GM19240 (cell line): ENCODE measurements around the gene POFUT1.
"Not testable (repeated sequence)": the region's sequence is repeated elsewhere in the genome, so short reads cannot be mapped to it uniquely, and the experiment has no call there.

Source experiments
- DNase-seq: peaks from one replicate; pipeline ENCODE4 v3.0.0; 2011; ENCODE audit warnings: low spot score; ENCODE audit not compliant: insufficient read length

The POFUT1 gene

DNA sequence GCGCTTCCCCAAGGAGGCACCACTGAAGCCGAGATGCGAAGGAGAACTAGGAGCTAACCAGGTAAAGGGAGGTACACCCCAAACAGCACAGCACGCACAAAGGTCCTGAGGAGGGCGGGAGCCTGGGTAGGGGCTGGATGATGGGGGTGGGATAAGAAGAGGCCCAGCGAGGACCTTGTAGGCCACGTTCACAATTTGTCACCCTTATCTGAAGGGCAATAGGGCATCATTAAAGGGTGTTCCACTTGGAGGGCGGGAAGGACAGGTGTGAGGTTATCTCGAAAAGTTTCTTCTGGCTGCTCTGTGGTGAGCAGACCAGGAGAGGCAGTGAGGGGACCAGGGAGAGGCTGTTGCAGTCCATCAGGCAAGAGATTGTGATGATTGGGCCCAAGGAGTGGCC is 25.6 kb downstream of the POFUT1 start:
- DNase-seq, result no peak

DNA sequence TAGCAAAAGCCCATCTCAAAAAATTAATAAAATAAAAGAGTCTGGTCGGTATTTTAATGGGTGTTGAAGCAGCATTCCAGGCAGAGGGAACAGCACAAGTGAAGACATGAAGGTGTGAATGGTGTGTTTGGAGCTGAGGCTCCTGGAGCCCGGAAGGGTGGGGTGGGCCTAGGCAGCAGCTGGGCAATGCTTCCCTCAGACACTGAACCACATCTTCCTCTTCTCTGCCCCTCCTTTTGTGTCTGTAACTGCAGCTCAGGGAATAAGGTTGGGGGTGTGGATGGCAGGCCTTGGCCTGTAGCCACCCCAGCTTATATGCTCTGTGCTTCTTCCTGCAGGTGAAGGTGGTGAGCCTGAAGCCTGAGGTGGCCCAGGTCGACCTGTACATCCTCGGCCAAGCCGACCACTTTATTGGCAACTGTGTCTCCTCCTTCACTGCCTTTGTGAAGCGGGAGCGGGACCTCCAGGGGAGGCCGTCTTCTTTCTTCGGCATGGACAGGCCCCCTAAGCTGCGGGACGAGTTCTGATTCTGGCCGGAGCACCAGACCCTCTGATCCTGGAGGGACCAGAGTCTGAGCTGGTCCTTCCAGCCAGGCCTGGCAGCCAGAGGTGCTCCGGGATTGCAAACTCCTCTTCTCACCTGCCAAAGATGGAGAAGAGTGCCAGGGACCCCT is 26.6 kb downstream of the POFUT1 start:
- DNase-seq, result no peak

DNA sequence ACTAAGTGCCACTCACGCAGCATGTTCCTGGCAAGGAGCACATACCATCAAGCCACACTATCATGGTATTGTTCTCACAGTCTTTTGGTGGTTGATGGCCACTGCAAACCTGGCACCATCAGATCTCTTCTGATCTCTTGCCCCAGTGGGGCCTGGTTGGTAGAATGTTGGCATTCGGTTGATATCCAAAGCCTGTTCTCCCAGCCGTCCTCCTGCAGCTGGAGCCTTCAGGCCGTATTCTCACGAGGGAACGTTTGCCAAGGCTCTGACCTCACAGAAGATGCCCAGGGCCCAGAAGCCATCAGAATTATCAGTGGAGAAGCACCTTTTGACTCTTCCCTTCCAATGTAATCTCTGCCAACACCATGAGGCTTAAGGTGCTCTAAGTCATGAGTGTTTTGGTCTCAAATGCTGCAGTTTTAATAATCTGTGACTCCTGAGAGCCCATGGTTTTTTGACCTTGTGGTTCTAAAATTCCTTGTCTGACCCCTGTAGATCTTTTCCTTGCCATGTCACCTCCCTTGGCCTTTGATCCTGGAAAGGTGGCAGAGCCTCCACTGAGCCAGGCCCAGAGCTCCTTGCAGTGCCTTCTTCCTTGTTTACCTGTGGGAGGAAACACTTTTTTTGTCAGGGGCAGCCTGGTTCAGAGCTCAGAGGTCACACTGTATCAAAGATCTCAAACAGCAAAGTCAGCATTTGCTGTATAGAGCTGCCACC is 27.8 kb downstream of the POFUT1 start:
- no peak for DNase-seq

DNA sequence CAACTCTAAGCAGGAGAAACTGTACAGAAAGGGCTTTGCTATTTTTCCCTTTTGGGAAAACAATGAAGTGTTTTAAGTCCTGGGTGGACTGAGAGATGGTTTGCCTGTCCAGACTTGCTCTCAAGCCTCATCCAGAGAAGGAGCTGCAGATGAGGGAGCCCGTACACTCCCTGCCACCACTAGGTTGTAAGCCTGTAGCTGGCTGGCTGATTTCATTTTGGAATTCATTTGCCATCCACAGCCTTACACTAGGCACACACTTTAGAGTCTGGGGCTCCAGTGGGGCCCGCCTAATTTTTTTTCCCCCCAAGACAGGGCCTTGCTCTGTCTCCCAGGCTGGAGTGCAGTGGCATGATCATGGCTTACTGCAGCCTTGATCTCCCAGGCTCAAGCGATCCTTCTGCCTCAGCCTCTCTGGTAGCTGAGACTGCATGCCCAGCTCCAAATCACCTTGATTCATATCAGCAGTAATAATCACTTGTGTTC is 28.4 kb downstream of the POFUT1 start:
- DNase-seq, result no peak

DNA sequence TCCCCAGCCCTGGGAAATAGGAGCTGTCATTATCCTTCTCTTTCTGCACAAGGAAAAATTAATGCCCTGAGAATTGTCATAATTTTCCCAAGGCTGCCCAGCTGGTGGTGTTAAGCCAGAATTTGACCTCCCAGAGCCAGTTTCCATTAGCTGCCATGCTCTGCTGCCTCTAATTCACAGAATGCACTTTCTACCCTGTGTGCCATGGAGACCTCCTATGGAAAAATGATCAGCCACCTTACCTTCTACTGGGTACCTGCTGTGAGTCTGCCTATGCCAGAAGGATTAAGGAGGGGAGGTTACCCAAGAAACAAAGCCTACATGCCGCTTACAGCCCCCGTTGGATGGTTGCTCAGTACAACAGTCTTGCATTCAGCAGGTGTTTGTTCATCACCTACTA is 29.1 kb downstream of the POFUT1 start:
- no peak for DNase-seq

DNA sequence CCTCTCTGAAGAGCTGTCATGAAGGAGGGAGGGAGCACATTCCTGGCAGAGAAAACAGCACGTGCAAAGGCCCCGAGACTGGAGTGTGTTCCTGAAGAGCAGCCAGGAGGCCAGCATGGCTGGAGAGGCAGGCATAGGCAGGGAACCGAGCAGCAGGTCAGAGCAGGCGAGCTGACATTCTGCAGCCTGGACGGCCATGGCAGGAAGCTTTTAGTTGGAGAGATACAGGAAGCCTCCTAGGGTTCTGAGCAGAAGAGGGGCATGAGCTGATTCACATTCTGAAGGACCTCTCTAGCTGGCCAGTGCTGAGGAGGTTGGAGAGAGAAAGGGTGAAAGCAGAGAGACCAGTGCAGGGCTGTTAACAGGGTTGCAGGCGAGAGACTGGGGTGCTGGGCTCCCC is 29.7 kb downstream of the POFUT1 start:
- DNase-seq, result no peak

DNA sequence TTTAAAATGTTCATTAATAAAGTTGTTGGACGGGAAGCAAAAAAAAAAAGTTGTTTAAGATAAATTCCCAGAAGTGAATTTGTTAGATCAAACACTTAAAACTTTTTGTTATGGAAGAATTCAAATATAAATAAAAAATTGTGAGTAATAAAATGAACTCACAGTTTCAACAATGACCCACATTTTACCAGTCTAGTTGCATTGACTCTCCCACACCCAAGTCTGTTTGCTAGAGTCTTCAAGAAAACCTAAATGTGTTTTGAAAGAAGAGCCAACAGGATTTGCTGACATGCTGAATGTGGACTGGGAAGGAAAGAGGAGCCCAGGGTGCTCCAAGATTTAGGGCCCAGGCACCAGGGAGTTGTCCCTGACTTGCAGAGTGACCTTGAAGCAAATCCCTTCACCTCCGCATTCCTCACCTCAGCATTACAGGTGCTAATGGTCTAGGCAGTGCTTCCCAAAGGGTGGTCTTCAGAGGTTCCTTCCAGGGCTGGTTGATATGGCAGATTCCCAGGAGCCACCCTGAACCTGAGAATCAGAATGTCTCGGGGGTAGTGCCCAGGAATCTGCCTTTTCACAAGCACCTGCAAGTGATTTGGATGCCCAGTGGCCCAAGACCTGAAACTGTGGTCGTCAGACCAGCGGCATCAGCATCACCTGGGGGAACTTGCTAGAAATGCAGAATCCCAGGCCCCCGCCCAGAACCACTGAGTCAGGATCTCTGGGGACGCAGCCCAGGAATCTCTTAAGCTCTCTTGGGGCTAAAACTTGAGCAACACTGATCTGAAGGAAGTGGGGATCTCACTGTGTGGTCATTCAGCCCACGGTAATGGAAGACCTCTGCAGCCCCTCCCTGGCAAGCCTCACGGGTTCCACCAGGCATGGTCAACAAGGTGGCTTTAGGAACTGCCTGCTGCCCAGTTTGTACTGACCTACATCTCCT is 31.1 kb downstream of the POFUT1 start:
- DNase-seq, result no peak

DNA sequence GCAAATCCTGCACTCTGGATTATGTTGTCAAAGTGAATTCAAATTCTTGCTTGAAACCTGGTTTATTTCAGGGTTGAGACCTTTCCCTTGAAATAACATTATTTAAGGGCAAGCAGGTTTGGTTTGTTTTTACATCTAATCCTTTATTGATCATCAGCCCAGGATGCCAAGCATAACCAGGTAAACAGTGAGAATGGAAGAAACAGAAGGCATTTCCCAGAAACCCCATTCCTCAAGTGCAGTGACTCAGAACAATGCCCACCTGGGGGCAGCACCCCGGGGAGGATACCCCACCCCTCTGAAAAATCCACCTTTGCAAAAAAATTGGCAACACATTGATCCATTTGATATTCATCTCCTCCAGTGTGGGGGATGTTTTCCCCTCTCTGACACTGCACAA is 32.5 kb downstream of the POFUT1 start:
- DNase-seq, result no peak

DNA sequence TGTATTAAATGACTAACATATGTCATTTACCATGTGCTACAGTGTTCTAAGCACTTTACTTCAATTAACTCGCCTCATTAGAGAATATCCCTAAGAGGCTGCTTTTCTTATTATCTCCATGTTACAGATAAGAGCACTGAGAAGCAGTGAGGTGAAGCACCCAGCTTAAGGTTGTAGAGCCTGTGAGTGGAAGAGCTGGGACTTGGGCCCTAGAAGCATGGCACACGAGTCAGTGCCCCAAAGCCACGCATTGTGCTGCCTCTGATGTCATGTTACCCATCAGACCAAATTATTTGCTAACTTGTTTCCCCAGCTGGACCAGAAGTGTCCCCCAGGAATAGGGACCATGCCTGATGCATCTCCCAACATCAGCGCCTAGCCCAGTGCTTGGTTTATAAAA is 34.1 kb downstream of the POFUT1 start:
- no peak for DNase-seq

DNA sequence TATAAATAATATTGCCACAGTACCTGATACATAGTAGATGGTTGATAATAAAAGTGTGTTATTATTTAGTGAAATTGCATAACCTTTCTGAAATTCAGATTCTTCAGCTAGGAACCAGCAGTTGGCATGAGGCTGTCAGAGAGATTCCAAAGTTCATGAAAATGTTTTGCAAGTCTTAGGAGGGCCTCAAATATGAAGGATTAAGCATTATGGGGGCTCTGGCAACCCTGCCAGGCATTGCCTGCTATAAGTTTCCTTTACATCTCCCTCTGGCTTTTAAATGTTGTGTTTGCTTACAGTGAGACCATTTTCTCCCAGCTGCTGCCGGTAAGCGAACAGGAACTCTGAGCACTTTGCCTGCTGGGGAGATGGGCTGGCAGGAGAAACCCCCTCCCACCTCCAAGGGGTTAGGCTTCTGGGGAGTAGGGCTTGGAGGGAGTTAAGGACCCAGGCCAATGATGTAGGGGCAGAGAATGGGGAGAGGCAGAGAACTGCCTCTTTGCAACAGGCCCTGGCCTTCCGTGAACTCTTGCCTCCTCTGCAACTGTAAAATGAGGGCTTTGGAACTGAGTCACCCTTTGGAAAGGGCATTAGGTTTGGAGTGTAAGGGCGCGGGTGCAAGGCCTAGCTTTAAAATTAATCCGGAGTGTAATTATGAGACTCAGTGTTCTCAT is 36.6 kb downstream of the POFUT1 start:
- DNase-seq, result no peak

DNA sequence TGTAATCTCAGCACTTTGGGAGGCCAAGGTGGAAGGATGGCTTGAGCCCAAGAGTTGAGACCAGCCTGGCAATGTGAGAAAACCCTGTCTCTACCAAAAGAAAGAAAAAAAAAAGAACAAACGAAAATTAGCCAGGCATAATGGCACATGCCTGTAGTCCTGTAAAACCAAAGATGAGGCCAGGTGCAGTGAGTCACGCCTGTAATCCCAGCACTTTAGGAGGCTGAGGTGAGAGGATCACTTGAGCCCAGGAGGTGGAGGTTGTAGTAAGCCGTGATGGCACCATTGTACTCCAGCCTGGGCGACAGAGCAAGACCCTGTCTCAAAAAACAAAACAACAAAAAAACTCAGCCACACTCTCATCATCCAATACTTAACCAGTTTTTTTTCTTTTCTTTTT is 37.3 kb downstream of the POFUT1 start:
- DNase-seq, result no peak

DNA sequence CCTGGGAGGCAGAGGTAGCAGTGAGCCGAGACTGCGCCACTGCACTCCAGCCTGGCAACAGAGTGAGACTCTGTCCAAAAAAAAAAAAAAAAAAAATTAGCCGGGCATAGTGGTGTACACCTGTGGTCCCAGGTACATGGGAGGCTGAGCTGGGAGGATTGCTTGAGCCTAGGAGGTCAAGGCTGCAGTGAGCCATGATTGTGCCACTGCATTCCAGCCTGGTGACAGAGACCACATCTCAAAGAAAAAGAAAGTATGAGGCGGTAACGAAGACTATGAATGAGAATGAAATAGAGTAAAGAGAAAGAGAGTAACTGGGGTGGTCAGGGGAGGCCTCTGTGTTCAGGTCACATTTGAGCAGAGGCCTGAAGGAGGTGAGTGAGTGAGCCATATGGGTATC is 38.5 kb downstream of the POFUT1 start:
- not testable (repeated sequence) for DNase-seq

DNA sequence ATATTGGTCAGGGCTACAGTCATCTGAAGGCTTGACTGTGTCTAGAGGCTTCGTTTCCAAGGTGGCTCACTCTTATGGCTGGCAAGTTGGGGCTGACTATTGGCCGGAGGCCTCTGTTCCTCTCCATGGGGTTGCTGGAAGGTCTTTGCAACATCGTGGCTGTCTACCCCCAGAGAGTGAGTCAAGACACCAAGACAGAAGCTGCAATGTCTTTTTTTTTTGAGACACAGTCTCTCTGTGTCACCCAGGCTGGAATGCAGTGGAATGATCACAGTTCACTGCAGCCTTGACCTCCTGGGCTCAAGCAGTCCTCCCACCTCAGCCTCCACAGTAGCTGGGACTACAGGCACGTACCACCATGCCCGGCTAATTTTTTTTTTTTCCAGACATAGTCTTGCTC is 40.4 kb downstream of the POFUT1 start:
- no peak for DNase-seq

DNA sequence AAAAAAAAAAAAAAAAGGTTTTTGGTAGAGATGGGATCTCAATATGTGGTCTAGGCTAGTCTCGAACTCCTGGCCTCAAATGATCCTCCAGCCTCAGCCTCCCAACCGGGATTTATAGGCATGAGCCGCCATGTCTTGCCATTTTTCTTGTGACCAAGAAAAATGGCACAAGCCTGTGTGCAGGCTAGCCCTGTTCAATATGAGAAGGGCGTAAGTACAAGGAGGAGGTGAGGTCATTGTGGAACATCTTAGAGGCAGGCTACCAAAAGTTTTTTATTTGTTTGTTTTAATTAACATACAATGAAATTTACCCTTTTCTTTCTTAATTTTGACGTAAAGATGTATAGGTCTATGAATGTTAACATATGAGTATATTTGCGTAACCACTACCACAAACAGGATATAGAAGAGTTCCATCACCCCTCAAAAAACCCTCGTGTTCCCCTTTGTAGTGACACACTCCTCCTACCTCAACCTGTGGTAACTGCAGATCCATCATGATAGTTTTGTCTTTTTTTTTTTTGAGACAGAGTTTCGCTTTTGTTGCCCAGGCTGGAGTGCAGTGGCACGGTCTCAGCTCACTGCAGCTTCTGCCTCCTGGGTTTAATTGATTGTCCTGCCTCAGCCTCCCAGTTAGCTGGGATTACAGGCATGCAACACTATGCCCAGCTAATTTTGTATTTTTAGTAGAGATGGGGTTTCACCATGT is 41.5 kb downstream of the POFUT1 start:
- DNase-seq, result no peak

DNA sequence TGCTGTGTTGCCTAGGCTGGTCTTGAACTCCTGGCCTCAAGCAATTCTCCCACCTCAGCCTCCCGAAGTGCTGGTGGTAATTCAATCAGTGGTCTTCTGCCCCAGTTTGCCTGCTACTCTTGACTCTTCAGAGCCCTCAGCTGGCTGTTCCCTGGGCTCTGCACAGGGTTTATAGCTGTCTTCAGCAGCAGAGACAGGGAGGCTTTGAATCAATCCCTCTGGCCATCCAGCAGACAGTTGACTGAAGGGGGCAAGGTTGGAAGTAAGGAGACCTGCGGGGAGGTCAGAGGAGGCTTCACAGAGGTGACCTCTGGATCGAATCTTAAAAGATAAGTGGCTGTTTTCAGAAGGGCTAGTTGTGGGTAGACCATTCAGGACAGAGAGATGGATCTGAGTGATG is 43.8 kb downstream of the POFUT1 start:
- DNase-seq, result no peak

DNA sequence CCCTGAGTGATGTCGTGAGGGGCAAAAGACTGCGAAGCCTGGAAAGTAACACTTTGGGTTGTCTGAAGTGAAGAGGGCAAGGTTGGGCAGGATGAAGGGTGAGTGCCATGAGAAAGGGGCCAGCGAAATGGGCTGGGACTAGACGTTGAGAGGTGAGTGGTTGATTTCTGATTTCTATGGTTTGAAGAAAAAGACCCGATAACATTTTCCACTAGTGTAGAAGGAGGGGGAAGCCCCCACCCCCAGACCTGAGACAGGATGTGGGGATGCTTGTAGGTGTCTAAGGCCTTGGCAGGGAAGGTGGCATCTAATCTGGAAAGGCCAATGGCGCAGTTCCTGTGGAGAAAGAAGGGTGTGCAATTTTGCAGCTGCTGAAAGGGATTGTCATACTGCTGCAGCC is 44.5 kb downstream of the POFUT1 start:
- no peak for DNase-seq

DNA sequence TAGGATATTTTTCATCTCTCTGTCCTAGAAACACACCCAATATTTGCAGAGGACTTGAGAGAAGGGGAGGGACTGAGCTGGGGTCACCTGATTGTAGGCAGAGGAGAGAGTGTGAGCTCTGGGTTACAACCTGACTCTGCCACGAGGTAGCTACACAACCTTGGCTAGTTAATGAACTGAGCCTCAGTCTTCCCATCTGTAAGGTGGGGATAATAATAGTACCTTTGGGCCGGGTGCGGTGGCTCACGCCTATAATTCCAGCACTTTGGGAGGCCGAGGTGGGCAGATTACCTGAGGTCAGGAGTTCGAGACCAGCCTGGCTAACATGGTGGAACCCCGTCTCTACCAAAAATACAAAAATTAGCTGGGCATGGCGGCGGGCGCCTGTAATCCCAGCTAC is 53.3 kb downstream of the POFUT1 start:
- DNase-seq, result not testable (repeated sequence)

DNA sequence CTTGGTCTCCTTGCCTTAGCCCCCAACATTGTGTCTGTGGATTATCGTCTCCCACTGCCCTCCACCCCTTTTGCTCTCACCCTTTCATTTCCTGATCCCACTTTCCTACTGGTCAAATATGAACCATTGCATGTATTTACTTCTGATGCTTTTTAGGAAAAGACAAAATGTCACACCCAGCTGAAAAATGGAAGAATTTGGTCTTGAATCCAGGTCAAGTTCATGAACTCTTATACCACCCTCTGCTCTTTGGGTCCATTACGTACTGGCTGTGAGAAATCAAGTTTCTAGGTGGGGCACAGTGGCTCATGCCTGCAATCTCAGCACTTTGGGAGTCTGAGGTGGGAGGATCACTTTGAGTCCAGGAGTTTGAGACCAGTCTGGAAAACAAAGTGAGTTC is 54.0 kb downstream of the POFUT1 start:
- DNase-seq, result no peak

DNA sequence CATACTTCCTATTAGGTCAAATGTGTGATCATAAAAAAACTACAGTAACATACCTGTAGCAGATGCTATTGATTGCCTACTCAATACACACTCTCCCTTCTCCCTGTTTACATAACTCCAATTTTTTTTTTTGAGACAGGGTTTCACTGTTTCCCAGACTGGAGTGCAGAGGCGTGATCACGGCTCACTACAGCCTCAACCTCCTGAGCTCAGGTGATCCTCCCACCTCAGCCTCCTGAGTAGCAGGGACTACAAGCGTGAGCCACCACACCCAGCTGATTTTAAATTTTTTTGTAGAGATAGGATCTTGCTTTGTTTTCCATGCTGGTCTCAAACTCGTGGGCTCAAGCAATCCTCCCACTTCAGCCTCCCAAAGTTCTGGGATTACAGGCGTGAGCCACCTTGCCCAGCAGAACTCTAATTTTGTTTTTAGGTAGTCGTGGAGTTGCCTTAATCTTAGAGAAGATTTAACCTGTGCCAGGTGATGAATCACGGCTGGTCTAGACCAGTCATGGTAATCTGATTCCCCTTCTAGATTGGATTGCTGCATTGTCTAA is 55.8 kb downstream of the POFUT1 start:
- DNase-seq, result no peak

DNA sequence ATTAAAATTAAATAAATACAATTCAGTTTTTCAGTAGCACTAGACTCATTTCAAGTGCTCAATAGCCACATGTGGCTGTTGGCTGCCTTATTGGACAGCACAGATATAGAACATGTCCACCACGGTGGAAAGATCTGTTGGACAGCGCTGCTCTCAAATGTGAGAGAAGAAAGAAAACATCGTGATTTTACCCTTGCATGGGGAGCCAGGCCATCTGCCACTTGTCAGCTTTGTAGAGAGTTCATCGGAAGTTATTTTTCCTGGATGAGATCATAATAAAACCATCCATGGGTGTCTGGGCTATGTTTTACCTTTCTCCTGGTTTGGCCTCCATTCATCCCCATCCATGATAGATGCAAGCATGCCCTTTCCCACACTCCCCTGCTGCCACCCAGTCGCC is 63.9 kb downstream of the POFUT1 start:
- DNase-seq, result no peak

DNA sequence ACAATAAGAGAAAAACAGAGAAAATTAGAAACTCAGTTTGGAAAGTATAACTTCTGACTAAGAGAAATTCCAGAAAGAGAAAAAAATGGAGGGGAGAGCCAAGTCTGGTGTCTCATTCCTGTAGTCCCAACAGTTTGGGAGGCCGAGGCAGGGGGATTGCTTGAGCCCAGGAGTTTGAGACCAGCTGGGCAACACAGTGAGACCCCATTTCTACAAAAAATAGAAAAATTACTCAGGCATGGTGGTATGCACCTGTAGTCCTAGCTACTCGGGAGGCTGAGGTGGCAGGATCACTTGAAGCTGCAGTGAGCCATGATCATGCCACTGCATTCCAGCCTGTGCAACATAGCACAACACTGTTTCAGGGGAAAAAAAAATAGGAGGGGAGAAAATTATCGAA is 66.7 kb downstream of the POFUT1 start:
- DNase-seq, result no peak
